Vagina (tissue), 2 donors: Measurements from ENCODE around the gene PTPRN2.

ENCODE experiments used
- POLR2A ChIP-seq, 2 donors: fragments of 450-650 bp; IDR thresholded peaks; one replicate each; pipeline ENCODE4 v1.6.1; 2017; ENCODE audit warnings: antibody characterized with exemption in 2 of 2, mild to moderate bottlenecking in 2 of 2, moderate library complexity in 2 of 2
- POLR2AphosphoS5 ChIP-seq, 2 donors: sonication (generic); formaldehyde crosslinking; IDR thresholded peaks; one replicate each; pipeline ENCODE4 v1.9.0; 2017; ENCODE audit warnings: antibody characterized with exemption in 2 of 2, mild to moderate bottlenecking in 2 of 2, low read depth in 1 of 2; ENCODE audit not compliant: insufficient read depth in 1 of 2
- TF ChIP-seq, protein P1 (sequence below), 3 experiments: fragments of 450-650 bp in 2 of 3; fragments of 200-600 bp in 1 of 3; sonication (generic) in 1 of 3; IDR thresholded peaks; one replicate each; pipeline ENCODE4 v1.5.1; 2017 to 2019; ENCODE audit warnings: antibody characterized with exemption in 3 of 3, mild to moderate bottlenecking in 2 of 3, moderate library complexity in 2 of 3

DNA sequence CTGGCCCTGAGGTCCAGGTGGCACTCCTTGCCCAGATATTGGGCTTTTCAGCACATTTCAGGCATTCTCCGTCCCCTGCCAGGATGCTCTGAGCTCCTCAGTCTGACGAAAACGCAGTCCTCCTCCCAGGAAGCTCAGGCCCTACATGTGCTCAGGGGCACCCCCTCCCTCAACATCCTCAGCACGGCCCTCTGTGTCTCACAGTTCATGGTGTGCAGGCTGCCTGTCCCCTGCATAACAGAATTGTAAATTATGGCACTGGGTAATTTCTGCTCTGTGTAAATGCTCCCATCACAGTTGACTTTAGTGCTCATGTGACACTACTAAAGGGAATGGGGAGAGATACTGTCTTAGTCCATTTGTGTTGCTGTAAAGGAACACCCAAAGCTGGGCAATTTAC, 687.1 kb downstream of the PTPRN2 start:
- TF ChIP-seq, protein P1, sequence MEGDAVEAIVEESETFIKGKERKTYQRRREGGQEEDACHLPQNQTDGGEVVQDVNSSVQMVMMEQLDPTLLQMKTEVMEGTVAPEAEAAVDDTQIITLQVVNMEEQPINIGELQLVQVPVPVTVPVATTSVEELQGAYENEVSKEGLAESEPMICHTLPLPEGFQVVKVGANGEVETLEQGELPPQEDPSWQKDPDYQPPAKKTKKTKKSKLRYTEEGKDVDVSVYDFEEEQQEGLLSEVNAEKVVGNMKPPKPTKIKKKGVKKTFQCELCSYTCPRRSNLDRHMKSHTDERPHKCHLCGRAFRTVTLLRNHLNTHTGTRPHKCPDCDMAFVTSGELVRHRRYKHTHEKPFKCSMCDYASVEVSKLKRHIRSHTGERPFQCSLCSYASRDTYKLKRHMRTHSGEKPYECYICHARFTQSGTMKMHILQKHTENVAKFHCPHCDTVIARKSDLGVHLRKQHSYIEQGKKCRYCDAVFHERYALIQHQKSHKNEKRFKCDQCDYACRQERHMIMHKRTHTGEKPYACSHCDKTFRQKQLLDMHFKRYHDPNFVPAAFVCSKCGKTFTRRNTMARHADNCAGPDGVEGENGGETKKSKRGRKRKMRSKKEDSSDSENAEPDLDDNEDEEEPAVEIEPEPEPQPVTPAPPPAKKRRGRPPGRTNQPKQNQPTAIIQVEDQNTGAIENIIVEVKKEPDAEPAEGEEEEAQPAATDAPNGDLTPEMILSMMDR (IDR thresholded peaks at IDR 0.05): no peak
- TF ChIP-seq POLR2AphosphoS5 (IDR thresholded peaks at IDR 0.05; ENCODE audit: insufficient read depth in 1 of 2, low read depth in 1 of 2) (no peak), POLR2A (IDR thresholded peaks at IDR 0.05) (no peak)
